HG02610 (cell line): ENCODE data around the gene ZNF804A.

Experiments
- ATAC-seq: cut with Tn5 transposase; IDR thresholded peaks from one replicate; pipeline ENCODE4 v1.9.1; 2021; ENCODE audit warnings: mild to moderate bottlenecking, moderate library complexity; ENCODE audit not compliant: unreplicated experiment

ZNF804A gene

DNA sequence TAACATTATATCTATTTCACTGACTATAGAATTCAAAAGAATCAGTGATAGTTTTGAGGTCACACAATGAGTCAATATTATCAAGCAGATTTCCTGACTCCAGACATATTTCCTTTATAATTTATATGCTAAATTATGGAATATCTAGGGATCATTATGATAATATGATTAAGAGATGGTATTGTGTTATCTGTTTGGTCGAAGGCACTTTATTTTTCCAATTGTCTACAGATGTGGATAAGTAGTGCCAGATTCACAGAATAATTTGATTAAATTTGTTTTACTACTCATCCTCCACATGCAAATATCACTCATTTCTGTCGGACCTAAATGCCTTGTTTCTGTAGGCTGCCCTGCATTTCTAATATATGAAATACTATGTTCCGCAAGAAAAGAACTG is 4.4 kb downstream of the ZNF804A start:
- ATAC-seq, result no peak

DNA sequence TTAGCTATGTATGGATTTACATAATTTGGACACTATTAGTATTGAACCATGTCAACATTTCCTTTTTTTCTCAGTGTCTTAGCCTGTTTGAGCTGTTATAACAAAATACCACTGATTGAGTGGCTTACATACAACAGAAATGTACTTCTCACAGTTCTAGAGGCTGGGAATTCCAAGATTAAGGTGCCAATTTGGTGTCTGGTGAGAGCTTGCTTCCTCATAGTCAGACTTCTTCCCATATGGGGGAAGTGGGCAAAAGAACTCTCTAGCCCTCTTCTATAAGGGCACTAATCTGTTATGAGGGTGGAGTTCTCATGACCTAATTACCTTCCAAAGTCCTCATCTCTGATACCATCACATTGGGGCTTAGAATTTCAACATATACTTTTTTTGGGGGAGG is 12.6 kb downstream of the ZNF804A start:
- no peak for ATAC-seq

DNA sequence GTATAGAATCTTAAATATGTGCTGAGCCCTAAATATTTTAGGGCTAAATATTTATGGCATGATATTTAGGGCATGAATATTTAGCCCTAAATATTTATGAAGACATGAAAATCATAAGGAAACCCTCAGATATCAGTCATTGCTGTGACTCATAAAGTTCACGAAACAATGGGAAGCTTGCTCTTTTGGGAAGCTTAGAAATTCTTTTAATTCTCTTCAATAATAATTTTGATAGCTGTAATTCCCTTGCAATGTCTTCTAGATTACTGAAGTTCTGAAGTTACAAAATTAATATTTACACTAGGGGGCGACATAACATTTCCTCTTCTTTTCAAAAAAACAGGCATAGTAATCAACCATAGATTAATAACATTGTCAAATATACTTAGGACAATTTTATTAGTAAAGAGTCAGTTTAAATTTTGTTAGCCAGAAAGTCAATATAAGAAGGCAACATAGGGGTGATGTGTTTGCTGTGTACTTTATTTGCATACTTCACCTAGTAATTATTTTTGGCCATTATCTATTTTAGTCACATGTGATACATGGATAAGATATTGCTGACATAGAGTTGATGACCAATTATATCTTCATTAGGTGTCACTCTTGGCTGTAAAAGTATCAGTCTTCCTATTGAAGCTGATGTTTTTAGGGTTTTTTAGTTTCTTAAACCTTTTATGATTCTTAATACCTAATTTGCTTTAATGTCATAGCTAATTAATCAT is 13.2 kb downstream of the ZNF804A start:
- ATAC-seq, result no peak

DNA sequence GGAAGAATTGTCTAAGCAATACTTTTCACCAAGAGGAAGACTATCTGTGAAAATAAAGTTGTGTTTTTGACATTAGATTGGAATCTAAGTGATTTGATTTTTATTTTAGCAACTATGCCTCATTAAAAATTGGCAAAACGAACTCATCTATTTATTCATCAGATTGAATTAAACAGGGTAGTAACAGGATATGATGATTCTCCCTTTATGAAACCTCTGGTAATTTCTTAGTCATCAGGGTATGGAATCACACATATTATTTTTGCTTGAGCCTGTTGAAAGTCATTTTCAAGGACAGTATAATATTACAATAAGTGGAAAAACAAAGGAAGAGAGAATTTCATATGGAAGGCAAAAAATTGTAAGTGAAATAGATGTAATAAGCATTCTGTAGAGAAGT is 22.0 kb downstream of the ZNF804A start:
- no peak for ATAC-seq

DNA sequence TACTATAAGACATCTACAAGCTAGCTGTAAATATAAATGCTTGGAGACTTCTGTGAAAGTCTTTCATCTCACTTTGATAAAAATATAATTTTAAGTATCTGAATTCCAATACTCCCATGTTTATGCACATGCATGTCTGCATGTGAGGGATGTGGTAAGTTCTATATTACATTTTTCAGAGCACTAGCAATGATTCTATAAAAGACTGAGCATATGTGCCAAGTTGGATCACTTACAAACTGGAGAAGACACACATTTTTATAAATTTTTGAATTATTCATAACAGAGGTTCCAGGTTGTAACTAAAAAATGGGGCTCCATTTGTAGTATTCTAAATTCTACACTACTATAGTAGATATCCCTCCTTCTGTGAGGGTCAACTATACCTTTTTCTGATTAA is 26.0 kb downstream of the ZNF804A start:
- no peak for ATAC-seq

DNA sequence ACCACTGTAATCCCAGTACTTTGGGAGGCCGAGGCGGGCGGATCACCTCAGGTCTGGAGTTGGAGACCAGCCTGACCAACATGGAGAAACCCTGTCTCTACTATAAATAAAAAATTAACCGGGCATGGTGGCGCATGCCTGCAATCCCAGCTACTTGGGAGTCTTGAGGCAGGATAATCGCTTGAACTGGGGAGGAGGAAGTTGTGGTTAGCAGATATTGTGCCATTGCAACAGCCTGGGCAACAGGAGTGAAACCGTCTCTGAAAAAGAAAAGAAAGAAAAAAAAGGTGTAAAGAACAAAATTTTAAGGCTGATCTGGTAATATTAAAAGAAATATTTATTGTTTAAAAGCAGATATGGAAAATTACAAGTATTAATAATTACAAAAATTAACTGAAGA is 29.7 kb downstream of the ZNF804A start:
- no peak for ATAC-seq

DNA sequence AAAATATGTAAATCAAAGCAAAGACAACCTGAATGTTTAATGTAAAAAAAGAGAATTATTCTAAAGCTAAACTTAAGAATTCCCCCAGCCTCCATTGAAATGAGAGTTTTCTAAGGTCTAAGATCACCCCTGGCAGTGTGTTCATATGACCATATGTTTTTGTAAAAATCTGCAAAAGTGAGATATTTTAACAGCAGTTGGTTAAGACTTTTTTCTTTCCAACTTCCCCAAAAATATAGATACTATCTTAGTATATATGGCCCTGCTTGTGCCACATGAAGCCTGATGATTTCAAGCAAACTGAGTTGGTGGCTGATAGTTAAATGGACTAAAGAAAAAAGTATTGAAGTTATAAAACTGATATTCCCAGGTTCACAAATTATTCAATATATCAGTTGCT is 35.4 kb downstream of the ZNF804A start:
- no peak for ATAC-seq

DNA sequence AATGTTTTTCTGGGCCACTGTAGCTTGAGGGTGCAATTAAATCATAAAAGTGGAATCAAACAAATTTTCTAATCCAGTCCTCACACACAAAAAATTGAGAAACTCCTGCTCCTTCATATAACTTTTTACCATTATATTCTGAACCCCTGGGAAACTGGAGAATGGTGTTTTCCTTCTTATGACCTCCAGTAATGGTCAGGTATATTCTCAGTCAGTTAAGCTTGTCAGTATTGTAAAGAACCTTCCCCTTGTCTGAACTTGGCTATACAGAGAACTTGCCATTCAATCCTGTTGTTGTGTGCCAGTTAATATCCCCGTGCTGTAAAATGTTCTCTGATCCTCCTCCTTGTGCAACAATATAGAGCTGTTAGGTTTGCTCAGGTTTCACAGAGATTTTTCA is 39.5 kb downstream of the ZNF804A start:
- no peak for ATAC-seq

DNA sequence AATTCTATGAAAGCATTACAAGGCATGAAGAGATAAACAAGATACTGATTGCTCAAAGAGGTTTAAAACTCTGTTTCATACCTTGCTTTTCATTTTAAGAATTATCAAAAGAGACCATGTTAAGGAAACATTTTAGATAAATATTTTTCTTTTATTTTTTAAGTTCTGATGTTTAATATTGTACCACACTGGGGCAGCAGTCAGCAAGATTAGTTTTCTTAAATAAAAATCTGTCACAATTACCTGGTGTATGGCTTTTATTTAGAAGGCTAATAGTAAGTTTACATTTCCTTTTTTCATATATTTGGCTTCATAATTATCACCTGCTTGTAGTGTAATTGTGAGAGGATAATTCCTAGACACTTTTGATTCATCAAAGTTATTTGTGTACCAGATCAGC is 46.4 kb downstream of the ZNF804A start:
- ATAC-seq, result no peak

DNA sequence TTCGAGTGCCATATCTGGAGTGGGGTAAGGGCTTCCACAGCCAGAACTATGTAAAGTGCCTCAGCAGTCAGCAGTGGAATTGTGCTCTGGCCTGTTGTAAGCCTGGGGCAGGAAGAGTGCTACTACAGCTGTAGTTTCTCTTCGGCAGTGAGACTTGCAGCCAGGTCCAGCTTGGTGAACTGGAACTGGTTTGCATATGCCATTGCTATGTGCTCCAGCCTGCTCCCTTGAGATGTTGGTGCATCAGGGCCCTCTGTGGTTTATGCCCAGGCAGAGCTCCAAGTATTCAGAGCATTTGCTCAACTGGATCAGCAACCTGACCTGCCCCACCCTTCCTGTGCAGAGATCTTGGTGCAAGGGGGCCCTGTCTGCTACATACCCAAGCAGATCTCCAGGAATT is 47.8 kb downstream of the ZNF804A start:
- ATAC-seq, result peak; percentile 43

DNA sequence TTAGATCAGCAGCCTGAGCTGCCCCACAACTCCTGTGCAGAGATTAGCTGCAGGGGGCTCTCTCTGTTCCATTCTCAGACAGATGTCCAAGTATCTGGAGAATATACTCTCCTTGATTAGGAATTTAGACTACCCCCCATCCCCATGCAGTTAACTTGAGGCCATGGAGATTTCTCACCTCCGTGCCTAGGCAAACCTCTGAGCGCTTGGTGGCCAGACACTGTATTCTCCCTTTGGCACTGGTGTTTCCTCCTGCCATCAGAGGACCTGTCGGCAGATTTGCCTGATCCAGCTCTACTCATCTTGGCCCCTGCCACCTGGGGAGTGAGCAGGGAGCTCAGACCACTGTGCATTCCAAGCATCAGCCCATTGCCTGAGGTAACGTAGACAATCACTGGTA is 48.3 kb downstream of the ZNF804A start:
- no peak for ATAC-seq

DNA sequence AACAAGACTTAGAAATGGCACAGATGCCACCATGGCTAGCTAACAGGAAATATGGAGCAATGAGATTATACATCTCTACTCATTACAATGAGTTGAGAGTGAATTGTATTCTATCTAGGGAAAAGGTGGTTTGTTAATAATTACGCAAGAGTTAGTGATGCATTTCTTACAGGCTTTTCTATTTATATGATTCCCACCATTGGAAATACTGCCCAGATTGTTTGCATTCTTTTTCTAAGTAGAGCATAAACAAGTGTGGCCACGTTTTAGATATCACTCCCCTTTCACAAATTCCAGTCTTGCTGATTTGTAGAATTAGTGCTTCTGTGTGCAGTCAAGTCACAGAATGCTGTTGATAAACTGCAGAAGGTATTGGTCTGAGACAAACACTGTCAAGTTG is 56.6 kb downstream of the ZNF804A start:
- ATAC-seq, result no peak

DNA sequence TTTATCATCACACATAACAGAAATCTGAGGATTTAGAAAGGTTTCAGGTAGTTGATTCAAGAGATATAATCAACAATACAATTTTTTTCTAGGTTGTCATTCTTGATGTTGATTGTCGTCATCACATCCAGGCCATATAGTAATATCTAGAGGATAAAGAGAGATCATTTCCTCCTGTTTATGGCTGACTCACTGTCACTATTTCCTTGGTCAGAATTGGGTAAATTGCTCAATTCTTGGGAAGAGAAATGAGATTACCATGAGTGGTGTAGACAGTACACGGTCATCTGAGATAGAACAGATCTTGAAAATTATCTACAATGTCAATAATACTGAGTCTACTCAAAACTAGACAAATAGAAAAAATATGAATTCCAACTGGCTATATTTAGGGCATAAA is 78.8 kb downstream of the ZNF804A start:
- ATAC-seq, result no peak

DNA sequence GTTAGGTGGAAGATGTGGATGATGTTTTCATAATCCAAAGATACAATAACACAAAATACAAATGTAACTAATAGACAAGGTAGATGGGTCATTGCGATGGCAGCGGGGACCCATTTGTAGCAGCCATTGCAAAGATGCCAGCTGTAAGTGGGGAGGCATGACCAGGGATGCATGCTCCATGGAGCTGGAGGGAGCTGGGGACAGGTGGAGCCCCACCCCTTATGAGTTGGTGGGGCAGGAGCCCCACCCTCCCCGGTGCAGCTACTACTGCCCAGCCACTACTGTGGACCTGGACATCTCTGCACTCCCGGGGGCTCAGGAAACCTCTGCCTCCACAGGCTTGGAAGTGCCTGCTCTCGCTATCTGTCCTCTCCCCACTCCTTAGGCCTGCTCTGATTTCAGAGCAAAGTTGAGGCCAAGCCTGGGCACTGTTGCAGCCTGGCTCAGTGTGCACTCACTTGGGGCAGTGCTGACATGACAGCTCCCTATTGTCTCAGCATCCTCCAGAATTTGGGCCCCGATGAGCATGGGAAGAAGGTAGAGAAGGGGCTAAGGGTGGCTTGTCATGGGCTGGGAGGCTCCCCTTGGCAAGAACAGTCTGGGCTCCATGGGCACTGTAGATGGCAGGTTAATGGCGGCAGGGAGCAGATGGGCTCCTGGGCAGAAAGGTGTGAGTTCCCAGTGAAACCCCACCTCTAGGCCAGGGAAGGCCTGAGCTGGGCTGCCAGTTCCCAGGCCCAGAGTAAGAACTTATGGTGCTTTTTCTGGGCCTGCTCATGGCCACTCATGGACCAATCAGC is 81.1 kb downstream of the ZNF804A start:
- ATAC-seq, result no peak

DNA sequence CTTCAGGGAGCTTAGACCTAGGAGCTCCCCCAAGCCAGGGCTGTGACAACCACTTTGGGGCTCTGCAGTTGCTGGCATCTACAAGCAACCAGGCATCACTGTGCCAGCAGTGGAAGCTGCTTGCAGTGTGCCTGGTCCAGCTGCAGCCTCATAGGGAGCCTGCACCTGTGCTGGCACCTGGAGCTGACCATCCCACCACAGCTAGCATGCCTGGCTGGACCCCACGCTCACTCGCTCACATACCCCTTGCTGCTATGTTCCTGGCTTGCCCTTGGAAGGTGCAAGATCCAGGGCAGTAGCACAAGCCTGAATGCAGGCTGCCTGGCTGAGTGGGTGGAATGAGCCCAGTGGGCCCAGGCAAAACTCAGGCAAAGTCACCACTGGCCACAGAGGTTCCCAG is 82.5 kb downstream of the ZNF804A start:
- ATAC-seq, result no peak

DNA sequence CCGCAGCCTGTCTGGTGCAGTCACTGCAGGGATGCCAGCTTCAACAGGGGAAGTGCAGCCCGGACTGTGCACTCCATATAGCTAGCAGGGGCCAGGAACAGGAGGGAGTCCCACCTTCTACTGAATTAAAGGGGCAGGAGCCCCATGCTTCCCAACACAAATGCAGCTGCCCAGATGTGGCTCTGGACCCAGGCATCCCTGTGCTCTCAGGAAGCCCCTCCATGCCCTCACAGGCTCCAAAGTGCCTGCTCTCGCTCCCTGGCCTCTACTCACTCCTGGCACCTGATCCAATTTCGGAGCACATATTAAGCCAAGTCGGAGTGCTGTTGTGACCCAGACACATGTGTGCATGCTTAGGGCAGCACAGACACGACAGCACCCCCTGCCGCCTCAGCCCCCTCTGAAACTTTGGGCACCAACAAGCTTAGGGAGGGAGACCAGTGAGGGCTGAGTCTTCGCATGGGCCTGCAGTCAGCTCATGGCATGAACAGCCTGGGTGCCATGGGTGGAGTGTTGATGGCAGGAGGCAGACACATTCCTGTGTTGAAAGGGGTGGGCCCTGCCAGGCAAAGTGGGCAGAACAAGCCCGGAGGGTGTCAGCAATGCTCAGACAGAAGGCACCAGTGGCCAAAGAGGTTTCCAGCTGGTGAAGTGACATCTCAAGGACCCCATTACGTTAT is 83.5 kb downstream of the ZNF804A start:
- ATAC-seq, result no peak

DNA sequence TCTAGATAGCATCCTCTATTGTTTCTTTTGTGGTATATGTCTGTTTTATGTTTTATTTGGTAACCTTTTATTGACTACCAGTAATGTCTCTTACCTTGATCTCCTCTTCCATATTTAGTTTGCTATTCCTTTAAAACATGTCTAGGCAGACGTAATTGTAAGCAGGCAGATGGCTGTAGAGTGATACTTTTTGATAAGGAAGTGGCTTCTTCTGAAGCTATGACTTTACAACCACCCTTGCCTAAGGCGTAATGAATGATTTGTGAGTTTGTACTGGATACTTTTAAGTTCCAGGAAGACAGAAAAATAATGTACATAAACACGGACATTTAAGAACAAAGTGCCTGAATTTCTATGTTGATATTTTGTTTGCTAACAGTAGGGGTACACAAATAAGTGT is 85.6 kb downstream of the ZNF804A start:
- ATAC-seq, result no peak

DNA sequence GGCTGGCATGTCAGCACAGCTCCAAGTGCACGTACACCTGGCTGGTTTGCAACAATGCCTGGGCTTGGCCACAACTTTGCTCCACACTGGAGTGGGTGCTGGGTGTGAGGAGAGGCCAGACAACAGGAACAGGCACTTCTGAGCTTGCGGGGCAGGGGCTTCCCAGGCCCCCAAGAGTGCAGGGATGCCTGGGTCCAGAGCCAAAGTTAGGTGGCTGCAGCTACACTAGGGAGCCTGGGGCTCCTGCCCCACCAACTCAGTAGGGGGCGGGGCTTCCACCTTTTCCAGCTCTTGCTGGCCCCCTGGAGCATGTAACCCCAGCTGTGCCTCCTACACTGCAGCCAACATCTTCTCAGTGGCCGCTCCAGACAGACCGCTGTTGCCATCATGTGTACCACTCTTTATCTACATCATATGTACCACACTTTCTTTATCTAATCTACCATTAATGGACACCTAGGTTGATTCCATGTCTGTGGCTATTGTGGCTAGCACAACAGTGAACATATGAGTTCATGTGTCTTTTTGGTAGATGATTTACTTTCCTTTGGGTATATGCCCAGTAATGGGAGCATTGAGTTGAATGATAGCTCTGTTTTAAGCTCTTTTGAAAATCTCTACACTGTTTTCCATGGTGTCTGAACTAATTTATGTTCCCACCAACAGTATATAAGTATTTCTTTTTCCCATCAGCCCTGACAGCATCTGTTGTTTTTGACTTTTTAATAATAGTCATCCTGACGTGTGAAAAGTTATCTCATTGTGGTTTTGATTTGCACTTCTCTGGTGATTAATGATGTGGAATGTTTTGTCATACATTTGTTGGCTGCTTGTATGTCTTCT is 87.9 kb downstream of the ZNF804A start:
- ATAC-seq, result no peak

DNA sequence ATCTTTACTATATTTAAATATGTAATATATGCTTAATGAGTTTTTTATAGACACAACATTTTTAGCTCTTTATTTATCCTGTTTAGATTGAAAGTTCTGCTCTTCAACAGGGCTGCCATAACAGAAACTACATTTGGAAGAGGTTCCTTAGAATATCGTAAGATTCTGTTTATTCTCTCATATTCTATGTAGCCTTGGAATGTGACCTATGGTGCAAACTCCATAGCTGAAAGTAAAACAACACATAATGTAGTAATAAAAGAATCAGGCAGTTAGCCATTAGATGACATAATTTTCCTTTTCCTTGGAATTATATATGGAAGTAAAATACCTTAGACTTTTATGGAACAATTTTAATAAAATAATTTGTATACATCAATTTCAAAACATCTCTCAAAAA is 91.3 kb downstream of the ZNF804A start:
- no peak for ATAC-seq

DNA sequence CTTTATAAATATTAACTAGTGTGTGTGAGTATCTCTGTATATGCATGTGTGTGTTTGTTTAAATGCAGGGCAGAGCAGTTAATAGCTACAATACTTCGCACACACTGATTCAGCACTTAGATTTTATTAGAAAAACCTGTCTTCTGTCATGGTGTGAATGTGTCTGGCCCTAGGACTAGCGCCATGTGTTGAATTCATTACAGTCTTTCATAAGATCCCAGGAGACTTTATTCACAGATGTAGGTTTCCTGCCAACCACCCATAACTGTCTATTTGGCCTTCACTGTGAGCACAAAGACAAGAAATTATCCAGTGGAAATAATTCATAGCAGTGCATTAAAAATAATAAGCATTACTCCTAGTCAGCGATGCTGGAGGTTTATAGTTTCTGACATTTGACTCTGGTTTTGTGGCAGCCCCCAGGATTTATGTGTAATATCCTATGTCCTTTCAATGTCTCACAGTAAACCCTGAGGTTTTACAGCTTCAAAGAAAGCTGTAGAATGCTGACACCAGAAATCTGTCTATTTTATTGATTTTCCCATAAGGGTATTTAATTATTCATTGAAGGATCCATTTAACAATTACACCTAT is 93.9 kb downstream of the ZNF804A start:
- no peak for ATAC-seq

DNA sequence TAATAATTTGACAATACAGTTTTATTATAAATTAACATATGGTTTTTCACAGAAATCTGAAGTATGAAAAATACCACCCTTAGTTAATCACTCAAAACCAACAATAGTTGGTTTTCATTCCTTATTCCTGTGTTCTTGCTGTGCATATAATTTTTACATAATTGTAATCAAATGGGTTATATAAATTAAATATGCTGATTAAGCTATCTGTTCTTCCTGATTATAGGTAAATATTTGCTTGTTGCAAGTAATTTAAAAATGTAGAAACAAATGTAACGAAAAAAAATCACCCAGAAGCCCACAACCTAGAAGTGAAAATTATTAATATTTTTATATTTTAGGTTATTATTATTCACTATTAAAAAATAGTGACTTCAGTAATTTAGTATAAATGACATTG is 98.3 kb downstream of the ZNF804A start:
- ATAC-seq, result no peak
